NCI-H2227 (cell line): ENCODE data around the gene ING3.

Experiments
- DNase-seq: peaks from one replicate; lab custom pipeline; 2025; ENCODE audit not compliant: unreplicated experiment; lab: John Stamatoyannopoulos, UW

ING3 gene

GRCh38 chr7:121023683-121024511, 73.3 kb downstream of the ING3 start:
- no peak for DNase-seq

GRCh38 chr7:121024611-121025010, 74.0 kb downstream of the ING3 start:
- no peak for DNase-seq

GRCh38 chr7:121026159-121026558, 75.6 kb downstream of the ING3 start:
- no peak for DNase-seq

- DNase-seq: no peak
Measured at GRCh38 chr7:121026577-121027111, 76.1 kb downstream of the ING3 start.
